Measurements from ENCODE around the gene POLN. TPM values are rescaled to one million over a fixed set of nuclear protein-coding genes. Genes with fewer than 3 reads are reported as not detected.

Gene POLN
- polyA plus RNA-seq, 3 donors, result 0.08 to 0.33 (median 0.28) TPM

DNA sequence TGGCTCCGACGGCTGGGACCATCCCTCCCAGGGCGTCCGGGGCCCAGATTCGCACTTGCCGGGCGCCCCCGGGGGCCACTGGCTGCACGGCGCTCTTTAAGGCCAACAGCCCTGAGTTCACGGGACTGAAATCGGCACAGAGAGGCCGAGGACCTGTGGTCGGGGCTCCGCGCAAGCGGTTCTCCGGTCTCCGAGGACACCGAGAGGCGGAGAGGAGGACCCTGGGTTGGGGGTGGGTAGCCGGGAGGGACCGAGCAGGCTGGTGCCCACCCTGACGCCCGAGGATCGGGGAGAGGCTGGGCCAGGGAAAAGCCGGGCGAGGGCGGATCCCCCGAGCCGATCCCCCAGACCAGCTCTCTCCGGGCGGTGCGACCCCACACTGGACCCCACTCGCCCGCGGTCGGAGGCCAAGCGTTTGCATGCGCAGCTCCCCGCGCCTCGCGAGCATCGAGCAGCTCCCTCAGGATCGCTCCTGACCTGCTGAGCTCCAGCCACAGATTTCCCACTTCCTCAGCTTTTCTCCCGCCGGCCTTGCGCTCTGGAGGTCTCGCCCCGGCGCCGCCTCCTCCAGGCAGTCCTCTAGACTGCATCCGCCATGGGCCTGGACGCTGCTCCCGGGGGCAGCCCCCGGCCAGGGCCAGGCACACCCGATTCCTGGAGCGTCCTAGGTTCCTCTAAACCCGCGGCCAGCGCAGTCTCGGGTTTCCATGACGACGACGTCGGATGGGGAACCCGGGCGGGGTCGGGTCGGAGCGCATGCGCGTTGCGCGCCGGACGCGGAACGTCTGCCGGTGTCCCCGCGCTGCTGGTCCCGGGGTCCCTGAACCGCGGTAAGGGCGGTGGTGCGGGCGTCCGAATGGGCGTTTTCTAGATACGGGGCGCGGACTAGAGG is 200.4 kb downstream of the POLN start:
- H3K4me2 ChIP-seq (replicated peaks; ENCODE audit: extremely low read depth, low read length, poor library complexity, severe bottlenecking), result peak overlapping the region; percentile 93
- TF ChIP-seq, protein P1, sequence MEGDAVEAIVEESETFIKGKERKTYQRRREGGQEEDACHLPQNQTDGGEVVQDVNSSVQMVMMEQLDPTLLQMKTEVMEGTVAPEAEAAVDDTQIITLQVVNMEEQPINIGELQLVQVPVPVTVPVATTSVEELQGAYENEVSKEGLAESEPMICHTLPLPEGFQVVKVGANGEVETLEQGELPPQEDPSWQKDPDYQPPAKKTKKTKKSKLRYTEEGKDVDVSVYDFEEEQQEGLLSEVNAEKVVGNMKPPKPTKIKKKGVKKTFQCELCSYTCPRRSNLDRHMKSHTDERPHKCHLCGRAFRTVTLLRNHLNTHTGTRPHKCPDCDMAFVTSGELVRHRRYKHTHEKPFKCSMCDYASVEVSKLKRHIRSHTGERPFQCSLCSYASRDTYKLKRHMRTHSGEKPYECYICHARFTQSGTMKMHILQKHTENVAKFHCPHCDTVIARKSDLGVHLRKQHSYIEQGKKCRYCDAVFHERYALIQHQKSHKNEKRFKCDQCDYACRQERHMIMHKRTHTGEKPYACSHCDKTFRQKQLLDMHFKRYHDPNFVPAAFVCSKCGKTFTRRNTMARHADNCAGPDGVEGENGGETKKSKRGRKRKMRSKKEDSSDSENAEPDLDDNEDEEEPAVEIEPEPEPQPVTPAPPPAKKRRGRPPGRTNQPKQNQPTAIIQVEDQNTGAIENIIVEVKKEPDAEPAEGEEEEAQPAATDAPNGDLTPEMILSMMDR (IDR thresholded peaks at IDR 0.05), result no peak
- Mint-ChIP-seq H3K27me3 (ENCODE audit: low read depth in 3 of 3) (peaks cover 35 to 71% (median 41%) of the 10 kb centered on the region in 3 donors), H3K9me3 (peaks cover 10 to 21% (median 15%) of the 10 kb centered on the region in 7 donors), H3K4me1 (peaks cover 12% of the 10 kb centered on the region), H3K27ac (peak overlapping the region in 5 of 7 donors; percentile 15 to 84 (median 78)), H3K4me3 (peak overlapping the region; percentile 84 to 97), H3K36me3 (peaks cover 2 to 10% of the 10 kb centered on the region in 2 donors)
- intact Hi-C loops (cut with micrococcal nuclease), result loop anchor here (2.0 to 5.0 kb wide), 2 partner anchors 31 to 34 kb away; partner anchors contain the start of gene NELFA (in 1 of the 2)
- H3K4me3 ChIP-seq (replicated peaks in 1 of 3; ENCODE audit: low read depth in 2 of 3, low read length in 3 of 3), result peak overlapping the region; percentile 43 to 79 (median 64)
- H3K27me3 ChIP-seq (ENCODE audit: control insufficient read depth in 2 of 2, insufficient read depth in 2 of 2, low read length in 2 of 2), result peaks cover 17 to 56% of the 10 kb centered on the region in 2 donors
- DNase-seq, result peak; percentile 92 to 95 (median 94)
- H2AFZ ChIP-seq (ENCODE audit: insufficient read depth, low read depth, low read length, poor library complexity, severe bottlenecking), result peak overlapping the region; percentile 91
- H3K36me3 ChIP-seq (replicated peaks in 1 of 2; ENCODE audit: control insufficient read depth in 1 of 2, insufficient read depth in 2 of 2, low read length in 2 of 2), result peaks cover 0 to 3% of the 10 kb centered on the region in 2 donors
- no peaks in the 10 kb centered on the region for H3K79me2 ChIP-seq (ENCODE audit: insufficient read depth, low read length)
- peaks cover 14 to 19% of the 10 kb centered on the region in 2 donors for H3K4me1 ChIP-seq (ENCODE audit: control insufficient read depth in 1 of 2, insufficient read depth in 2 of 2, low read length in 2 of 2)
- peaks cover 16% of the 10 kb centered on the region for H4K20me1 ChIP-seq (ENCODE audit: insufficient read depth, low read length)
- H3K9ac ChIP-seq (ENCODE audit: insufficient read depth, low read length, poor library complexity, severe bottlenecking), result peak overlapping the region; percentile 39
- whole genome bisulfite sequencing (ENCODE audit: insufficient coverage), result under 1% methylated on average over 94 of the region's 94 CpGs
- H3K9me3 ChIP-seq (replicated peaks in 1 of 2; ENCODE audit: control insufficient read depth in 1 of 2, insufficient read depth in 1 of 2, low read length in 2 of 2), result peaks cover 5 to 13% of the 10 kb centered on the region in 2 donors
- peak overlapping the region in 1 of 2 donors; percentile 56 for H3K27ac ChIP-seq (ENCODE audit: low read depth in 1 of 2, low read length in 2 of 2)

DNA sequence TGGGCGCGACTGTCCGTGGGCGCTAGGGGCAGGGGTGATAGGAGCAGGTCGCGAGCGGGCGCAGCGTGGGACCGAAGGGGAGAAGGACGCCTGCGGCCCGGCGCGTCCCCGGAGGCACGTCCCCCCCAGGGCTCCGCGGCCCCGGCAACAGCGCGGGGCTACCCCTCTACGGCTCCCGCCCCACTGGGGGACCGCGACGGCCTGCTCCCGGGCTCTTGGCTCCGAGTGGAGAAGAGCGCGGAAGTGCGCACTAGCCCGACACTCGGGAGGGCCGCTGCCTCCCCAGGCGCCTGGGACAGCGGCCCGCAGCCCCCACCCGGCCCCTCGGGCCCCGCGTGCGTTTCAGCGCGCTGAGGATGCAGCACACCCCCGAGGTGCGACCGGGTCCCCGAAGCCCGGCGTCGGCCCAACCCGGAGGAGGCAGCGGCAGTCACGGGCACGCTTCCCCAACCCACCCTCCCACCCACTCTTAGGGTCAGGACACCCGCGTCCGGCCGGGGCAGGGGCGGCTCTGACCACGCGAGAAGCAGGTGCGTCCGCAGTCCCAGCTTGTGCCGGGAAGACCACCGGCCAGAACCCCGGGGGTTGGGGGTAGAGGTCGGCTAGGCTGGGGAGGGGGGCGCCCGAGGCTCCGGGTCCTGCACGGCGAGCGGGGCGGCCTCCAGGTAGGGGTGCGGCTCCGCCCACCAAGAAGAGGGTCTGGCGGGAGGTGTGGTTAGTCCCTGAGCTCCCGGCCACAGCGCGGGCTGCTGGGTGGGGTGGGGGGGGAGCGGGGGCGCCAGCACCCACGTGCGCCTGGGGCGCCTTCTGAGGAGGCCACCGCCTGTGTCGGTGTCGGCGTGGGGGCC is 201.3 kb downstream of the POLN start:
- H3K27ac ChIP-seq (ENCODE audit: low read depth in 1 of 2, low read length in 2 of 2), result no peak overlapping the region
- Mint-ChIP-seq H3K4me1 (peaks cover 13% of the 10 kb centered on the region), H3K4me3 (peak overlapping the region; percentile 37 to 61), H3K36me3 (peaks cover 2 to 10% of the 10 kb centered on the region in 2 donors), H3K27me3 (ENCODE audit: low read depth in 3 of 3) (peaks cover 34 to 70% (median 36%) of the 10 kb centered on the region in 3 donors), H3K9me3 (peaks cover 12 to 21% (median 15%) of the 10 kb centered on the region in 7 donors), H3K27ac (no peak overlapping the region)
- peak overlapping the region; percentile 91 for H2AFZ ChIP-seq (ENCODE audit: insufficient read depth, low read depth, low read length, poor library complexity, severe bottlenecking)
- TF ChIP-seq, protein P1 (IDR thresholded peaks at IDR 0.05), result no peak
- peak overlapping the region in 1 of 3 experiments; percentile 79 for H3K4me3 ChIP-seq (replicated peaks in 1 of 3; ENCODE audit: low read depth in 2 of 3, low read length in 3 of 3)
- DNase-seq, result no peak
- peaks cover 16% of the 10 kb centered on the region for H4K20me1 ChIP-seq (ENCODE audit: insufficient read depth, low read length)
- peaks cover 14 to 19% of the 10 kb centered on the region in 2 donors for H3K4me1 ChIP-seq (ENCODE audit: control insufficient read depth in 1 of 2, insufficient read depth in 2 of 2, low read length in 2 of 2)
- 7% methylated on average over 57 of the region's 91 CpGs for WGBS (ENCODE audit: insufficient coverage)
- peaks cover 7 to 13% of the 10 kb centered on the region in 2 donors for H3K9me3 ChIP-seq (replicated peaks in 1 of 2; ENCODE audit: control insufficient read depth in 1 of 2, insufficient read depth in 1 of 2, low read length in 2 of 2)
- peak overlapping the region; percentile 39 for H3K9ac ChIP-seq (ENCODE audit: insufficient read depth, low read length, poor library complexity, severe bottlenecking)
- H3K36me3 ChIP-seq (replicated peaks in 1 of 2; ENCODE audit: control insufficient read depth in 1 of 2, insufficient read depth in 2 of 2, low read length in 2 of 2), result peaks cover 0 to 3% of the 10 kb centered on the region in 2 donors
- peak overlapping the region; percentile 93 for H3K4me2 ChIP-seq (replicated peaks; ENCODE audit: extremely low read depth, low read length, poor library complexity, severe bottlenecking)
- intact Hi-C loops (cut with micrococcal nuclease), result loop anchor here (2.0 to 5.0 kb wide), 2 partner anchors 30 to 33 kb away; partner anchors contain the start of gene NELFA (in 1 of the 2)
- peaks cover 17 to 57% of the 10 kb centered on the region in 2 donors for H3K27me3 ChIP-seq (ENCODE audit: control insufficient read depth in 2 of 2, insufficient read depth in 2 of 2, low read length in 2 of 2)
- H3K79me2 ChIP-seq (ENCODE audit: insufficient read depth, low read length), result no peaks in the 10 kb centered on the region

All from CD14-positive monocyte (primary cell).